Measurements from ENCODE around the gene TBC1D1. TPM values are rescaled to one million over a fixed set of nuclear protein-coding genes. Genes with fewer than 3 reads are reported as not detected.
A peak's percentile ranks its signal among the peaks of the same experiment; 100 is the strongest.

The TBC1D1 gene
- total and polyA plus RNA-seq, 2 donors (not counting 1 experiment from before 2014, with no cell fraction given): 39.7 to 90.0 TPM

DNA sequence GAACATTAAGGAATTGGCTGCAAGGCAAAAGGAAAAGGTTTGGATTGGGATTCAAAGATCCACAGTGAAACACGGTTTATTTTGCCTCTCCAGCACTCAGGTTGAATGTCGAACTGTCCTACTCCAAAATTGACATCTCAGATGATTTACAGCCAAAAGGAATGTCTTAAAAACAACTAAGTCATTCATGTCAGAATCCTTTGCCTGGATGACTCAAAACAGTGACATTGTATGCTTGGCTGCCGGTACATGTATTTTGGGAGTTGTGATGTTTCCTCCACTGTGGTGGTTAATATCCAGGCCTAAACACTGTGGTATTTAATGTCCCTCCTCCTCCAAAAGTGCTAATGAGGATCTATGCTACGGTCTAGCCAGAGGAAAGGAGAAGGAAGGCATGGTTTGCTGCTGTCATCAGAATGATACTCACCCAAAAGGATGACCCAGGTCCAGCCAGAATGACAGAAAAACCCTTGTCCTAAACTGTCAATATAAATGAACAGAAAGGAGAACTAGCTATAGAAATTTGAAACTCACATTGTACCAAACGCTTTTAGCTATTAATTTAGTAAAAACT lies 43.5 kb upstream of the TBC1D1 start:
- H2AFZ ChIP-seq (ENCODE audit: low read length): no peak overlapping the region
- no peak overlapping the region for H3K9ac ChIP-seq (ENCODE audit: insufficient read depth, low read length)
- no peak overlapping the region for H3K4me2 ChIP-seq (ENCODE audit: extremely low read depth, insufficient read depth, low read length)
- H3K79me2 ChIP-seq (ENCODE audit: control insufficient read depth, insufficient read depth, low read length): no peaks in the 10 kb centered on the region
- no peak for TF ChIP-seq EZH2 (IDR thresholded peaks at IDR 0.05; ENCODE audit: low read length, missing control alignments)
- TF ChIP-seq, protein P1, sequence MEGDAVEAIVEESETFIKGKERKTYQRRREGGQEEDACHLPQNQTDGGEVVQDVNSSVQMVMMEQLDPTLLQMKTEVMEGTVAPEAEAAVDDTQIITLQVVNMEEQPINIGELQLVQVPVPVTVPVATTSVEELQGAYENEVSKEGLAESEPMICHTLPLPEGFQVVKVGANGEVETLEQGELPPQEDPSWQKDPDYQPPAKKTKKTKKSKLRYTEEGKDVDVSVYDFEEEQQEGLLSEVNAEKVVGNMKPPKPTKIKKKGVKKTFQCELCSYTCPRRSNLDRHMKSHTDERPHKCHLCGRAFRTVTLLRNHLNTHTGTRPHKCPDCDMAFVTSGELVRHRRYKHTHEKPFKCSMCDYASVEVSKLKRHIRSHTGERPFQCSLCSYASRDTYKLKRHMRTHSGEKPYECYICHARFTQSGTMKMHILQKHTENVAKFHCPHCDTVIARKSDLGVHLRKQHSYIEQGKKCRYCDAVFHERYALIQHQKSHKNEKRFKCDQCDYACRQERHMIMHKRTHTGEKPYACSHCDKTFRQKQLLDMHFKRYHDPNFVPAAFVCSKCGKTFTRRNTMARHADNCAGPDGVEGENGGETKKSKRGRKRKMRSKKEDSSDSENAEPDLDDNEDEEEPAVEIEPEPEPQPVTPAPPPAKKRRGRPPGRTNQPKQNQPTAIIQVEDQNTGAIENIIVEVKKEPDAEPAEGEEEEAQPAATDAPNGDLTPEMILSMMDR (conservative IDR thresholded peaks at IDR 0.05 in 1 of 2, IDR thresholded peaks at IDR 0.05 in 1 of 2; ENCODE audit: low read depth in 1 of 2, low read length in 2 of 2): no peak
- H3K4me1 ChIP-seq (ENCODE audit: control insufficient read depth, extremely low read depth, insufficient read depth, low read length): no peaks in the 10 kb centered on the region
- no peak overlapping the region for H3K4me3 ChIP-seq (replicated peaks in 1 of 4; ENCODE audit: control extremely low read depth in 1 of 4, insufficient read depth in 1 of 4, low read depth in 3 of 4, low read length in 4 of 4)
- peaks cover 3% of the 10 kb centered on the region for H3K36me3 ChIP-seq (ENCODE audit: control insufficient read depth, insufficient read depth, low read length)
- H4K20me1 ChIP-seq (ENCODE audit: control insufficient read depth, extremely low read depth, insufficient read depth, low read length): no peaks in the 10 kb centered on the region
- no peaks in the 10 kb centered on the region for H3K27me3 ChIP-seq (ENCODE audit: control insufficient read depth, insufficient read depth, low read length)
- DNase-seq (ENCODE audit: low read depth in 2 of 2): peak in 1 of 2 donors; percentile 25
- no peaks in the 10 kb centered on the region for H3K9me3 ChIP-seq (ENCODE audit: control insufficient read depth, insufficient read depth, low read depth, low read length)
- H3K27ac ChIP-seq (ENCODE audit: insufficient read depth, low read length): no peak overlapping the region

DNA sequence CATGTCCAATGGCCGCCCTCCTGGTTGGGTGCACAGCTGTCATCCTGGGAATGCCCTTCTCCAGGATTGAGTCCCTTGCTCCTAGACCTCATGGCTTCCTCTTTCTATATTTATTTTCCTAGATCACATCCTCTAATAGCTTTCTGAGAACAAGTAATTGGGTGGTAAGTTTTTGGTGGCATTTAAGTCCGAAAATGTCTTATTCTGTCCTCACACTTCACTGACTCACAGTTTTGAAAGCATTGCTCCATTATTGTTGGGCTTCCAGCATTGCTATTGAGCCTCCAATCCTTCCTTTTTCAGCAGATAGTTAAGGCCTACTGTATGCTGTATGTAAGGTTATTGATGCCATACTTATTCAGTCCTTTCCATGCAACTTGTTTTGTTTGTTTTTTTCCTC lies 38.5 kb upstream of the TBC1D1 start:
- Histone ChIP-seq H3K9me3 (ENCODE audit: control insufficient read depth, insufficient read depth, low read depth, low read length) (no peaks in the 10 kb centered on the region), H3K79me2 (ENCODE audit: control insufficient read depth, insufficient read depth, low read length) (no peaks in the 10 kb centered on the region), H3K9ac (ENCODE audit: insufficient read depth, low read length) (no peak overlapping the region), H3K4me2 (ENCODE audit: extremely low read depth, insufficient read depth, low read length) (no peak overlapping the region), H2AFZ (ENCODE audit: low read length) (no peak overlapping the region), H3K27ac (ENCODE audit: insufficient read depth, low read length) (no peak overlapping the region), H4K20me1 (ENCODE audit: control insufficient read depth, extremely low read depth, insufficient read depth, low read length) (no peaks in the 10 kb centered on the region), H3K36me3 (ENCODE audit: control insufficient read depth, insufficient read depth, low read length) (peaks cover 3% of the 10 kb centered on the region), H3K4me1 (ENCODE audit: control insufficient read depth, extremely low read depth, insufficient read depth, low read length) (no peaks in the 10 kb centered on the region), H3K27me3 (ENCODE audit: control insufficient read depth, insufficient read depth, low read length) (no peaks in the 10 kb centered on the region), H3K4me3 (replicated peaks in 1 of 4; ENCODE audit: control extremely low read depth in 1 of 4, insufficient read depth in 1 of 4, low read depth in 3 of 4, low read length in 4 of 4) (no peak overlapping the region)
- no peak for TF ChIP-seq EZH2 (IDR thresholded peaks at IDR 0.05; ENCODE audit: low read length, missing control alignments)
- TF ChIP-seq, protein P1 (conservative IDR thresholded peaks at IDR 0.05 in 1 of 2, IDR thresholded peaks at IDR 0.05 in 1 of 2; ENCODE audit: low read depth in 1 of 2, low read length in 2 of 2): no peak
- no peak for DNase-seq (ENCODE audit: low read depth in 2 of 2)

DNA sequence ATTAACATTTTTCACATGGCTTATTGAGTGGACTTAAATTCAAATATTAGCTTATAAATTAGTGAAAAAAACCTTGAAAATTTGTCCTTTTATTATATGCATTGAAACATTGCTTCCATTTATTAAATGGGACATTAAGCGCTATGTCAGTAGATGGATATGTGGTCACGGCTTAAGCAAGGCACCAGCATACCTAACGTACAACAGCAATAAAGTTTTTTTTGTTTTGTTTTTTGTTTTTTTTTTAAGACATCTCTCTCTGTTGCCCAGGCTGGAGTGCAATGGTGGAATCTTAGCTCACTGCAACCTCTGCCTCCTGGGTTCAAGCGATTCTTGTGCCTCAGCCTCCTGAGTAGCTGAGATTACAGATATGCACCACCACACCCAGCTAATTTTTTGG lies 32.8 kb upstream of the TBC1D1 start:
- no peak for TF ChIP-seq EZH2 (IDR thresholded peaks at IDR 0.05; ENCODE audit: low read length, missing control alignments)
- TF ChIP-seq, protein P1 (conservative IDR thresholded peaks at IDR 0.05 in 1 of 2, IDR thresholded peaks at IDR 0.05 in 1 of 2; ENCODE audit: low read depth in 1 of 2, low read length in 2 of 2): no peak
- Histone ChIP-seq H3K9ac (ENCODE audit: insufficient read depth, low read length) (no peak overlapping the region), H3K27me3 (ENCODE audit: control insufficient read depth, insufficient read depth, low read length) (no peaks in the 10 kb centered on the region), H3K36me3 (ENCODE audit: control insufficient read depth, insufficient read depth, low read length) (no peaks in the 10 kb centered on the region), H3K4me1 (ENCODE audit: control insufficient read depth, extremely low read depth, insufficient read depth, low read length) (no peaks in the 10 kb centered on the region), H3K4me3 (replicated peaks in 1 of 4; ENCODE audit: control extremely low read depth in 1 of 4, insufficient read depth in 1 of 4, low read depth in 3 of 4, low read length in 4 of 4) (no peak overlapping the region), H3K27ac (ENCODE audit: insufficient read depth, low read length) (no peak overlapping the region), H2AFZ (ENCODE audit: low read length) (no peak overlapping the region), H3K4me2 (ENCODE audit: extremely low read depth, insufficient read depth, low read length) (no peak overlapping the region), H4K20me1 (ENCODE audit: control insufficient read depth, extremely low read depth, insufficient read depth, low read length) (no peaks in the 10 kb centered on the region), H3K9me3 (ENCODE audit: control insufficient read depth, insufficient read depth, low read depth, low read length) (no peaks in the 10 kb centered on the region), H3K79me2 (ENCODE audit: control insufficient read depth, insufficient read depth, low read length) (no peaks in the 10 kb centered on the region)
- no peak for DNase-seq (ENCODE audit: low read depth in 2 of 2)
